HT1080 (cell line): ENCODE results near the gene CNTNAP2. TPM values are rescaled to one million over a fixed set of nuclear protein-coding genes. Genes with fewer than 3 reads are reported as not detected.

Experiments used
- DNase-seq: peaks from one replicate; pipeline ENCODE4 v3.0.0-alpha.2; 2015; ENCODE audit warnings: low read depth
- total RNA-seq: library from RNA; depleted of rRNA; stranded (reverse); fragments of >200 nt; shearing (Covaris generic); gene quantifications from 2 replicates; pipeline ENCODE4 v1.2.3, GENCODE V29; 2014

Gene CNTNAP2
- total RNA-seq, 1 experiment from 2014 or later = not detected

GRCh38 chr7:146991596-146991995, 875.0 kb downstream of the CNTNAP2 start:
- DNase-seq = no peak

DNA sequence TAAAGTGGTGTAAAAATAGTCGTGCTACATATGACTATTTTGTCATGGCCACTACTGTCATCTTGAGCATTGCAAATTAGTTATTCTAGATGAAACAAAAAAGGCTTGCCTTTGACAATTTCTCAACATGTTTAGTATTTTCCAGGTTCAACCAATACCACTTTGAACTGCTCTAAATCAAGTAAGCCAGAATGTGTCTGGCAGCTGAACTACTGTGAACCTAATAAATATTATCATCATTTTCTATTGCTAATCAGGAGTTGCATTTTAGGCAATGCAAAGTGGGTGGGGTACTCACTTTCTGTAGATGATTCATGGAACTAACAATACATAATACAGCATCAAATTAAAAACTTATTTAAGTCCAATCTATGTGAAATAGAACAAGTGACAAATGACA, 877.2 kb downstream of the CNTNAP2 start:
- DNase-seq = no peak

- no peak for DNase-seq
Measured at GRCh38 chr7:147008530-147008929, 891.9 kb downstream of the CNTNAP2 start.

GRCh38 chr7:147012666-147013065, 896.1 kb downstream of the CNTNAP2 start:
- DNase-seq = no peak

DNA sequence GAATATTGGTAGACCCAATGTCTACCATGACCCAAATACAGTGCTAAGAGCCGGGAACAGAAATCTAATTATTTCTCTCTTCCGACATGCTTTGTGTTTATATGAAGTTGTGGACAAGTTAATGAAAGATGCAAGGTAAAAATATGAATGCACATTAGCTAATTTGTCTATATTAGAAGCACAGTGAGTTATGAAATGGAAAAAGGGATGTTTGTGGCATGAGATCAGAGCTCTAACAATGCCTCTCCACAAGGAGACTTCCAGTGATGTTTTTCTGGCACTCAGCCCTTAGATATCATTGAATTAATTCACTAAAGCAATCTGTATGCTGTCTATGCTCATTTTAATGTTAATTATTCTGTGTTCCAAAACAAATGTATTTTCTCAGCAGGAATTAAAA, 897.2 kb downstream of the CNTNAP2 start:
- no peak for DNase-seq

- DNase-seq = no peak
Measured at GRCh38 chr7:147014286-147014955, 897.8 kb downstream of the CNTNAP2 start.

DNA sequence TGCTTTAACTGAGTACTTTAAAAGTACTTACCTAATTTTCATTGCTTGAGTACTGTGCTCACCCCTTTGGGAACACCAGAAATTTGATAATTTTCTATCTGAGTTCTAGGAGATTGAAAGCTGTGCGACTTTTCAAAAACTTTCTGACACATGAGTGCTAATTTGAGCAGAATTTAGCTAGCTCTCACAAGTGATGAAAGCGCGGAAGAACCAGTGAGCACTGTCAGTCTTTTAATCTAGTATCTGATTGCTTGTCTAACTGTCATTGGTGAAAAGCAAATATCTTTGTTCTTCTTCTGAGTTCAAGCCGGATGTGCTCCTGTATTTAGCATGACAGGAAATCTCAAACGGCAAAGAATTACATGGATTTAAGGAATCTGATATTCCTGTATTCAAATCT, 899.4 kb downstream of the CNTNAP2 start:
- DNase-seq = no peak

- peak; percentile 38 for DNase-seq
Measured at GRCh38 chr7:147022056-147022455, 905.5 kb downstream of the CNTNAP2 start.

- DNase-seq = no peak
Measured at GRCh38 chr7:147023440-147023839, 906.8 kb downstream of the CNTNAP2 start.

DNA sequence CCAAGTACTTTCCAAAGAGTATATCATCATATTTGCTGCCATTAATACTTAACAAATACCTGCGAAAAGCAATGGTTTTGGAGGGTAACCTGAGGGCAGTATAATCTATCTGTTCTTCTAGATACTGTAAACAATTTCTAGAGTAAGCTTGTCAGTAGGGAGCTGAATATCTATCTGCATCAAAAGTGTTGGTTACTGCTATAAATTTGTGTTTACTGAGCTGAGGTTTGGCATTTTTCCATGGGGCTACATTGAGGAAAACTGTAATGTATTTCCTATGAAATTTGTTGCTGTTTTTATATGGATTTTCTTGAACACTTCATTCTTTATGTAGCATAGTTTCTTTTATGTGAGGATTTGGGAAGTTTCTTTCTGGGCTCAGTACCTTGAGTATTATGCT, 913.4 kb downstream of the CNTNAP2 start:
- DNase-seq = no peak

DNA sequence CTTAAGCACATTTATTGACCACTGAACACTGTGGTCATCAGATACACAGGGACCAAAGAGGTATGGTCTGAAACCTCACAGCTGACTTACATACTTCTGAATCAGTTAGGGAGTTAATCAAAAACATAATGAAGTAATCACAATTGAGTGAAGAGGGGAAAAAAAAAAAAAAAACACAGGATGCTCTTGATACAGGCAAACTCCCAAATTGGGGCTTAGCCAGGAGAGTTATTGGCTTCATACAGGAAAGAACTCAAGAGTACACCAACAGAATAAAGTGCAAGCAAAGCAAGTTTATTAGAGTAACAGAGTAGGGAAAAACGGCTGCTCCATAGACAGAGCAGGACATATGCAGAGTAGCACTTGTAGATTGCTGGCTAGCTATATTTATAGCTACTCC, 917.0 kb downstream of the CNTNAP2 start:
- DNase-seq = no peak

GRCh38 chr7:147041438-147041837, 924.8 kb downstream of the CNTNAP2 start:
- DNase-seq = no peak

DNA sequence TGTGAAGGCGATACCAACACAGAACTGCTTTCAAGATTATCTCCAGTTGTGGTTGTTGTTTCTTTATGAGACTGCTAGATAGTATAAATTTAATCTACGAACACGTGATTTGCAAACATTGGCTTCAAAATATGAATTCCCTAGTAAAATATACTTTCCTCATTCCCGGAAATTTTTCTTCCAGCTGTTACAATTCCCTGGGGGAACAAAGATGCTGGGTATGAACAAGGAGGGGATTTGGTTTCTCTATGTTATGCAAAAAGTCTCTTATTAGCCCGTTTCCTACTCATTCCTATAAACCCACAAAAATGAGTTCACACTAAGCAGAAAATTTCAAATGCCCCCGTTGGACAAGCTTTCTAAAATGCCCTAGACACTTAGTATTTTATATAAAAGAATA, 928.3 kb downstream of the CNTNAP2 start:
- DNase-seq = no peak

GRCh38 chr7:147047696-147048095, 931.1 kb downstream of the CNTNAP2 start:
- DNase-seq = no peak

DNA sequence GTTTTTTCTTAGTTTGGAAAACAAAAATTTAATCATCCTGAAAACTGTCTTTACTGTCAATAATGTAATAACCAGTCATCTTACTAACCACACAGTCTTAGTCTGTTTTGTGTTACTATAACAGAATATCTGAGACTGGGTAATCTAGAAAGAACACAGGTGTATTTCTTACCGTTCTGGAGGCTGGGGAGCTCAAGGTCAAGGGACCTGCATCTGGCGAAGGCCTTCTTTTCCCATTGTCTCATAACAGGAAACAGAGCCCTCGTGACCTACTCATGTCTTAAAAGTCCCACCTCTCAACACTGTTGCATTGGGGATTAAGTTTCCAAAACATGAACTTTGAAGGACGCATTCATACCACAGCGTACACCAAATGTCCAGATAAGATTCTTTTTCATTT, 932.3 kb downstream of the CNTNAP2 start:
- no peak for DNase-seq

- DNase-seq = no peak
Measured at GRCh38 chr7:147052818-147053217, 936.2 kb downstream of the CNTNAP2 start.

DNA sequence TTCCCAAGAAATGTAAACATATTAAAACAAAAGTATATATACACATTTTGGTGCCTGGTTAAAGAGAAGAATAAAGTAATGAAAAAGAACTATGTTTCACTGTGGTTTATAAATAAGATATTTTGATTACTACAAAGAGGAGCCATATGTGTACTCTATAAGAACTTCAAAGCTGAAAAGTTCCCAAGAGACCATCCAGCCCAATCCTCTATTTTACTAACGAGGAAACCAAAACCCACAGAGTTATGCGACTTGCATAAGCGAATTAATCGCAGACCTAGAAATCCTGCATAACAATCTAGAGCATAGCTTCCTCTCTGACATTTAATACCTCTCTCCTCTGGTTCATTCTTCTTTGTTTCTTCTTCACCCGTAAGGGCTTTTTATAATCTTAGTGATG, 937.1 kb downstream of the CNTNAP2 start:
- no peak for DNase-seq

GRCh38 chr7:147060070-147060469, 943.5 kb downstream of the CNTNAP2 start:
- no peak for DNase-seq

DNA sequence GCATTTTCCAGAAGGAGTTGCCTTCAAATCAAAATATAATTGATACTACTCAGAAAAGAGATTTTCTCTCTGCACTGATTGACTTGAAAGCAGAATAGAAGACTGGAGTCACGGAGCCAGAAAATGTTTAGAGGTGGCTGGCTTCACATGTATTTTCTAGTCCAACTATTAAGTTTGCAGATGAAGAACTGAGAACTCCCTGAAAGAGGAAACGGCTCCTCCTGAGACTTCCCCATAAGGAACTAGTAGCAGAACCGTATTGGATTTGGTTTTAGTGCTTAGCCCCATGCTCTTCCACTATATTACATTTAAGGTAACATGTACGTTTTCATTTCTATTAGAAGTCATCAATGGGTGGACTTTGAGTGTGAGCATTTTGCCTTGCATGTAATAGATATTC, 946.3 kb downstream of the CNTNAP2 start:
- no peak for DNase-seq

GRCh38 chr7:147068842-147069241, 952.2 kb downstream of the CNTNAP2 start:
- no peak for DNase-seq

DNA sequence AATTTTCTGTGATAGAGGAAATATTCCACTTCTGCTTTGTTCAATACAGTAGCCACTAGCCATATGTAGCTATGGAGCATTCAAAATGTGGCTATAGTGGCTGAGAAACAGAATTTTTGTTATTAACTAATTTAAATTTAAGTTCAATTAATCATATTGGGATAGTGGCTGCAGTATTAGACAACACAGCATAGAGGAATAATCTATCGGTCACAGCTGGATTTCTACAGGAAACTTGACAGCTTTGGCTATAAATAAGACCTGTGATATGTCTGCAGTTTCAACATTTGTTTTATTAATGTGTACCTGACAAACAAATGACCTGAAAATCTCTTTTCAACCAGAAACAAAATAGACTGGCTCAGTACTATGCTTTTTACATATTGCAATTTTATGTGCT, 953.2 kb downstream of the CNTNAP2 start:
- no peak for DNase-seq

GRCh38 chr7:147070886-147071285, 954.3 kb downstream of the CNTNAP2 start:
- DNase-seq = no peak

DNA sequence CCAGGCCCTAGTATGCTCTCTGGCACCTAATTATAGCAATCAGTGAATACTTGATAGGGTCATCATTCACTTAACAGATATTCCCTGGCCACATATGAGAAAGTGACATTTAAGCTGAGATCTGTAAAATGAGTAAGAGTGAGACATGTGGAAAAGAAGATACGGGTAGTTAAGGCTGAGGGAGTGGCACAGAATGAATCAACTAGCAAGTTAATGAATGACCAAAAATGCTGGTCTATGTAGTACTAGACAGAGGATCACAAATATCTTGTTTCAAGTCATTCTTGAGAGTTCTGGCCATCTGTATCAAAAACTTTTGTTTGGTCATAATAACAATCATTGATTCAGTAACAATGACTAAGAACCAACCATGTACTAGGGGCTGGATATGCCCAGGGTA, 954.9 kb downstream of the CNTNAP2 start:
- no peak for DNase-seq

GRCh38 chr7:147078312-147078711, 961.7 kb downstream of the CNTNAP2 start:
- no peak for DNase-seq
